ENCODE data around the gene CES2.

The CES2 gene

DNA sequence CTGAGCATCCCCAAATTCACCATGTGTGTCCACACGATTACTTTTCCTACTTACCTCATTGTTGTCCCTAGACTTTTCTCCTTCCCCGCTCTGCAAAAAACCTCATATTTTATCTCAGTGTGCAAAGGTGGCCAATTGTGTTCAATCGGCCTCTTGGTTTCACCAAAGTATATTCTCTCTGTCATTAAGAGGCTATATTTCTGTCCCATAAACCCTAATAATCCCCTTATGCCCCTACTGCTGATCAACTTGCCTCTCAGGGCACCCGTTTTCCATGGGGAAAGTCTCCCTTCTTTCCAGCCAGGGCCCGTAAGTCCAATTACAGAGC, 11.6 kb downstream of the CES2 start:
- peaks cover 4% of the 10 kb centered on the region for H3K9me3 ChIP-seq (ENCODE audit: control insufficient read depth, low read length)
- H3K14ac ChIP-seq (ENCODE audit: low read length in 2 of 2) = no peak overlapping the region
- H3K79me1 ChIP-seq (replicated peaks; ENCODE audit: low read length, poor library complexity, severe bottlenecking) = no peaks in the 10 kb centered on the region
- H3K4me2 ChIP-seq (ENCODE audit: low read length, poor library complexity, severe bottlenecking) = no peak overlapping the region
- H3K18ac ChIP-seq (ENCODE audit: low read depth in 1 of 2, low read length in 2 of 2) = no peak overlapping the region
- H3K36me3 ChIP-seq (ENCODE audit: control insufficient read depth in 1 of 2, insufficient read depth in 2 of 2, low read depth in 1 of 2, low read length in 2 of 2) = peaks cover 21 to 22% of the 10 kb centered on the region in 2 experiments
- H3K4me1 ChIP-seq (ENCODE audit: control insufficient read depth, insufficient read depth, low read depth, low read length) = peaks cover 7% of the 10 kb centered on the region
- no peak overlapping the region for H3K9ac ChIP-seq (ENCODE audit: low read length)
- peaks cover 14 to 15% of the 10 kb centered on the region in 2 experiments for H3K27me3 ChIP-seq (ENCODE audit: control insufficient read depth in 1 of 2, insufficient read depth in 1 of 2, low read length in 2 of 2)
- DNase-seq = no peak
- no peak overlapping the region for H2AK5ac ChIP-seq (ENCODE audit: low read length, severe bottlenecking)
- no peak overlapping the region for H4K8ac ChIP-seq (ENCODE audit: low read length)
- no peak overlapping the region for H3K27ac ChIP-seq (ENCODE audit: low read length, poor library complexity, severe bottlenecking)
- H2AFZ ChIP-seq (ENCODE audit: low read depth, low read length) = no peak overlapping the region
- H2BK15ac ChIP-seq (ENCODE audit: low read depth, poor library complexity, severe bottlenecking) = no peak overlapping the region
- 46% methylated on average over 5 of the region's 5 CpGs for WGBS
- no peak overlapping the region for H3K4me3 ChIP-seq (ENCODE audit: insufficient read depth in 1 of 2, low read depth in 1 of 2, low read length in 2 of 2)
- H2BK12ac ChIP-seq (ENCODE audit: low read length in 2 of 2) = no peak overlapping the region
- H2BK5ac ChIP-seq (ENCODE audit: low read depth, low read length, poor library complexity, severe bottlenecking) = no peak overlapping the region
- no peak overlapping the region for H3K4ac ChIP-seq (ENCODE audit: low read depth in 1 of 2, low read length in 2 of 2)
- H3K23ac ChIP-seq (ENCODE audit: low read length in 2 of 2) = no peak overlapping the region
- no peak overlapping the region for H4K91ac ChIP-seq (ENCODE audit: low read length)
- H2BK120ac ChIP-seq (ENCODE audit: low read depth, low read length) = no peak overlapping the region

DNA sequence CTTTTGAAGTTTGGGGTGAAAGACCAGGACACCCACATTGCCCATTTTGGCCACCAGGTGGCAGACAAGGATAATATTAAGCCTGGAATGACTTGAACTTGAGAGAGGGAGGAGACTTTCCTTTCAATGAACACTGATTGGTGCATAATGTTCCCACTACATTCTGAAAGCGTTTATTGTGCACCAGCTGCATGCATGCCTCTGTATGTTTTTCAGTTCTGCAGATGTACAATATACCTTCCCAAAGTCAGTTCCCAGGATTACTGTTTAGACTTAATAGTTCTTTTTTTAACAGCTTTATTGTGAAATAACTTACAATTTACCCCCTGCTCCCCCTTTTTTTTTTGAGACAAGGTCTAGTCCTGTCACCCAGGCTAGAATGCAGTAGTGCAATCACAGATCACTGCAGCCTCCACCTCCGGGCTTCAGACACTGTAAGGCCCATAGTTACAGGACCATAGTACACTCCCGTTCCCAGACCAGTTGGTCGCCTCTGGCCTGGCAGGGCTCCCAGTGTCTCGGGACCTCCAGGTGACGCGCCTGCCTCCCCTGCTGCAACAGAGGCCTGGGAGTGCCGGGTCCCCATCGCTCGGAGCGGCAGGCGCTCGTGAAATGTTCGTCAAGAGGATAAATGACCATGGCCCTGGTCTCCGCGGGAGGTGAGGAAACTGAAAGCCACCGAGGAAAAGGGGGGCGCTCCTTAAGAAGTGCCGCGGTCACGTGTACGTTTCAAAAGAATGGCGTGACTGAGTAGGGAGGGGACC, 12.2 kb downstream of the CES2 start:
- Histone ChIP-seq H2AK5ac (ENCODE audit: low read length, severe bottlenecking) (no peak overlapping the region), H3K79me1 (replicated peaks; ENCODE audit: low read length, poor library complexity, severe bottlenecking) (no peaks in the 10 kb centered on the region), H3K14ac (ENCODE audit: low read length in 2 of 2) (peak overlapping the region in 1 of 2 experiments; percentile 71), H3K9ac (ENCODE audit: low read length) (peak overlapping the region; percentile 68), H2BK120ac (ENCODE audit: low read depth, low read length) (no peak overlapping the region), H4K8ac (ENCODE audit: low read length) (no peak overlapping the region), H3K4me2 (ENCODE audit: low read length, poor library complexity, severe bottlenecking) (peak overlapping the region; percentile 60), H3K4ac (ENCODE audit: low read depth in 1 of 2, low read length in 2 of 2) (no peak overlapping the region), H2AFZ (ENCODE audit: low read depth, low read length) (peak overlapping the region; percentile 66), H3K27ac (ENCODE audit: low read length, poor library complexity, severe bottlenecking) (no peak overlapping the region), H2BK5ac (ENCODE audit: low read depth, low read length, poor library complexity, severe bottlenecking) (no peak overlapping the region), H3K4me1 (ENCODE audit: control insufficient read depth, insufficient read depth, low read depth, low read length) (peaks cover 7% of the 10 kb centered on the region), H3K4me3 (ENCODE audit: insufficient read depth in 1 of 2, low read depth in 1 of 2, low read length in 2 of 2) (peak overlapping the region; percentile 3 to 74), H3K23ac (ENCODE audit: low read length in 2 of 2) (no peak overlapping the region), H2BK15ac (ENCODE audit: low read depth, poor library complexity, severe bottlenecking) (no peak overlapping the region), H4K91ac (ENCODE audit: low read length) (no peak overlapping the region), H3K27me3 (ENCODE audit: control insufficient read depth in 1 of 2, insufficient read depth in 1 of 2, low read length in 2 of 2) (peaks cover 14 to 15% of the 10 kb centered on the region in 2 experiments), H3K36me3 (ENCODE audit: control insufficient read depth in 1 of 2, insufficient read depth in 2 of 2, low read depth in 1 of 2, low read length in 2 of 2) (peaks cover 15 to 17% of the 10 kb centered on the region in 2 experiments), H3K9me3 (ENCODE audit: control insufficient read depth, low read length) (peaks cover 4% of the 10 kb centered on the region), H3K18ac (ENCODE audit: low read depth in 1 of 2, low read length in 2 of 2) (no peak overlapping the region), H2BK12ac (ENCODE audit: low read length in 2 of 2) (no peak overlapping the region)
- peak; percentile 89 for DNase-seq
- WGBS = 29% methylated on average over 16 of the region's 23 CpGs

DNA sequence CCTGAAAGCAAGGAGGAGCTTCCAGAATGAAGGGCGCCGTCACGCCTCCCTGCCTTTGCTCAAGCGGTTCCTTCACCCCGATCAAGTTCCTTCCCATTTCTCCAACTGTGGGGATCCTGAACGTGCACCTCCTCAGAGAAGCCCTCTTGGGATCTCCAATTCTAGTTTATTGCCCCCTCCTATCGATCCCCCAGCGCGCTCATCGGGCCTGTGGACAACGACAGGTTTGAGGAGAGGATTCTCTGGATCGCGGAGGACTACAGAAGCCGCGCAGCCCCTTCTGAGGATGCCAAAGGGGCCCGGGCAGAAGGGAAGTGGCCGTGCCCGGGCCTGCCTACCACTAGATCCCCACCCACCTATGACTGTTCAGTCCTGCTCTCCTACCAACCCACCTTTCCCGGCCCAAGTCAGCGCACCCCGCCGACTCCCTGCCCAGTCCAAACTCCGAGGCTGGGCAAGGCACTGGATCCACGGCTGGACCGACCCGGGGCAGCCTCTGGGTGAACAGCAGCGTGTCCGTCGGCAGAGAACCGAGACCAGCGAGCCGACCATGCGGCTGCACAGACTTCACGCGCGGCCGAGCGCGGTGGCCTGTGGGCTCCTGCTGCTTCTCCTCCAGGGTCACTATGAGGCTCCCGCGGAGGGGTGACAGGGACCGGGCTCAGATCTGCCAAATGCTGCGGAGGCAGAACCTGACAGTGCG, 13.0 kb downstream of the CES2 start:
- Histone ChIP-seq H2AFZ (ENCODE audit: low read depth, low read length) (no peak overlapping the region), H3K27ac (ENCODE audit: low read length, poor library complexity, severe bottlenecking) (no peak overlapping the region), H3K4me2 (ENCODE audit: low read length, poor library complexity, severe bottlenecking) (peak overlapping the region; percentile 75), H4K8ac (ENCODE audit: low read length) (no peak overlapping the region), H2AK5ac (ENCODE audit: low read length, severe bottlenecking) (no peak overlapping the region), H3K9me3 (ENCODE audit: control insufficient read depth, low read length) (peaks cover 4% of the 10 kb centered on the region), H2BK5ac (ENCODE audit: low read depth, low read length, poor library complexity, severe bottlenecking) (no peak overlapping the region), H3K27me3 (ENCODE audit: control insufficient read depth in 1 of 2, insufficient read depth in 1 of 2, low read length in 2 of 2) (peaks cover 14 to 15% of the 10 kb centered on the region in 2 experiments), H2BK120ac (ENCODE audit: low read depth, low read length) (no peak overlapping the region), H3K9ac (ENCODE audit: low read length) (peak overlapping the region; percentile 68), H3K14ac (ENCODE audit: low read length in 2 of 2) (no peak overlapping the region), H3K18ac (ENCODE audit: low read depth in 1 of 2, low read length in 2 of 2) (peak overlapping the region in 1 of 2 experiments; percentile 70), H2BK12ac (ENCODE audit: low read length in 2 of 2) (peak overlapping the region in 1 of 2 experiments; percentile 27), H2BK15ac (ENCODE audit: low read depth, poor library complexity, severe bottlenecking) (peak overlapping the region; percentile 26), H3K4ac (ENCODE audit: low read depth in 1 of 2, low read length in 2 of 2) (no peak overlapping the region), H3K23ac (ENCODE audit: low read length in 2 of 2) (no peak overlapping the region), H3K36me3 (ENCODE audit: control insufficient read depth in 1 of 2, insufficient read depth in 2 of 2, low read depth in 1 of 2, low read length in 2 of 2) (peaks cover 7 to 9% of the 10 kb centered on the region in 2 experiments), H3K79me1 (replicated peaks; ENCODE audit: low read length, poor library complexity, severe bottlenecking) (no peaks in the 10 kb centered on the region), H3K4me3 (ENCODE audit: insufficient read depth in 1 of 2, low read depth in 1 of 2, low read length in 2 of 2) (peak overlapping the region in 1 of 2 experiments; percentile 74), H3K4me1 (ENCODE audit: control insufficient read depth, insufficient read depth, low read depth, low read length) (peaks cover 7% of the 10 kb centered on the region), H4K91ac (ENCODE audit: low read length) (no peak overlapping the region)
- no peak for DNase-seq
- WGBS = 49% methylated on average over 44 of the region's 44 CpGs

DNA sequence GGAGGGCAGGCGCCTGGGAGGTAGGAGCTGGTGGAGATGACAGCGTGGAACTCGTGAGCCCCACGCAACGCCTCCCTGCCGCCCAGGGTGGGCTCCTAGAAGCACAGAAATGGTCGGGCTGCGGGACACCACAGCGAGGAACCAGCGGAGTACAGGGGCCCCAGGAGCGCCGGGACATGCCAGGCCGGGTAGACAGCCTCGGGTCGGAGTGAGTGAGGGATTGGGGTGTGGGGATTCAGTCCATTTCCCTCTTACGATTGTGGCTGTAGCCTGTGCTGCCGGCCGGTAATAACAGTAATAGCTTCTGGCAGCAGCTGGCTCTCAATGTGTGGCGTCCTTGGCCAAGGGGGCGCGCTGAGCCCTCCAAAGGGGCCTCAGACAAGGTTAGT, 13.5 kb downstream of the CES2 start:
- Histone ChIP-seq H3K23ac (ENCODE audit: low read length in 2 of 2) (no peak overlapping the region), H3K4ac (ENCODE audit: low read depth in 1 of 2, low read length in 2 of 2) (no peak overlapping the region), H3K9ac (ENCODE audit: low read length) (peak overlapping the region; percentile 68), H2AFZ (ENCODE audit: low read depth, low read length) (no peak overlapping the region), H2BK15ac (ENCODE audit: low read depth, poor library complexity, severe bottlenecking) (no peak overlapping the region), H3K79me1 (replicated peaks; ENCODE audit: low read length, poor library complexity, severe bottlenecking) (no peaks in the 10 kb centered on the region), H3K4me1 (ENCODE audit: control insufficient read depth, insufficient read depth, low read depth, low read length) (peaks cover 7% of the 10 kb centered on the region), H4K8ac (ENCODE audit: low read length) (no peak overlapping the region), H4K91ac (ENCODE audit: low read length) (no peak overlapping the region), H2BK5ac (ENCODE audit: low read depth, low read length, poor library complexity, severe bottlenecking) (no peak overlapping the region), H2BK120ac (ENCODE audit: low read depth, low read length) (no peak overlapping the region), H3K36me3 (ENCODE audit: control insufficient read depth in 1 of 2, insufficient read depth in 2 of 2, low read depth in 1 of 2, low read length in 2 of 2) (peaks cover 2 to 3% of the 10 kb centered on the region in 2 experiments), H3K27me3 (ENCODE audit: control insufficient read depth in 1 of 2, insufficient read depth in 1 of 2, low read length in 2 of 2) (peaks cover 14 to 15% of the 10 kb centered on the region in 2 experiments), H3K4me2 (ENCODE audit: low read length, poor library complexity, severe bottlenecking) (no peak overlapping the region), H3K9me3 (ENCODE audit: control insufficient read depth, low read length) (peaks cover 4% of the 10 kb centered on the region), H3K27ac (ENCODE audit: low read length, poor library complexity, severe bottlenecking) (no peak overlapping the region), H3K4me3 (ENCODE audit: insufficient read depth in 1 of 2, low read depth in 1 of 2, low read length in 2 of 2) (peak overlapping the region in 1 of 2 experiments; percentile 74), H2BK12ac (ENCODE audit: low read length in 2 of 2) (no peak overlapping the region), H3K14ac (ENCODE audit: low read length in 2 of 2) (no peak overlapping the region), H2AK5ac (ENCODE audit: low read length, severe bottlenecking) (no peak overlapping the region), H3K18ac (ENCODE audit: low read depth in 1 of 2, low read length in 2 of 2) (peak overlapping the region in 1 of 2 experiments; percentile 70)
- no peak for DNase-seq
- WGBS = 66% methylated on average over 21 of the region's 21 CpGs

Measured in mesenchymal stem cell (in vitro differentiated cells and primary cell).